GM18508 (cell line): ENCODE data around the gene FBN1.

Source experiments
- ATAC-seq: cut with Tn5 transposase; IDR thresholded peaks from one replicate; pipeline ENCODE4 v1.9.1; 2021; ENCODE audit warnings: moderate number of reproducible peaks; ENCODE audit not compliant: insufficient read depth, unreplicated experiment

The FBN1 gene

GRCh38 chr15:48558226-48558625, 87.3 kb downstream of the FBN1 start:
- ATAC-seq = no peak

- ATAC-seq = no peak
Measured at GRCh38 chr15:48557335-48557734, 88.2 kb downstream of the FBN1 start.

DNA sequence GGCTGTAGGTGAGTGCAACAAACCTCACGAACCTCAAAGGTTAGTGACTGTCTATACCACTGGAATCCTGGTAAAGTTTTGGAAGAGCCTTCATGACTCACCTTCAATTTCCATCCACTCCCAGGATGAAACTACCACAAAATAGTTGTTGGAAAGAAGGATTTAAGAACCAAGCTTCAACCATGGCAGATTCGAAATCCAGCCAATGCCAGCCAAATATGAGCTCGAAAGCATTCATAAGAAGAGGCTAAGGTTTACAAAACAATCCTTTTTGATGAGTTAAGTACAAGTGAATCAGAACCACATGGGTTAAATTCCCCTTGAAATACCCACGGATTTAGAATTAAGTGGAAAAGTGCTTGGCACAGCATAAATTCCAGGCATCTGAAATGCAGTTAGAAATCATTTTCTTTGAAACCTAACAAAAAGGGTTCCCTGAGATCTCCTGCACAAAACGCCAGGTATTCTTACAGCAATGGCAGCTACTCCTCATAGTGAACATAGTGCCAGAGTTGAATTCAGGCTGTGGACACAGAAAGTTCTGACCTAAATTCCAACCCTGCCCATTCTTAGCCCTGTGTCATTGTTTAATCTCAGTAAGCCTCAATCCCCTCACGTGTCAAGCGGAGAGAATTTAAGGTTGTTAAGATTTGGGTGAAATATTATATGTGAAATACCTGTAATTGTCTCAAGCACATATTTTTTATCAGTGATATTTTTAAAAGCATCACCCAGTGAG, 89.2 kb downstream of the FBN1 start:
- ATAC-seq = no peak

- no peak for ATAC-seq
Measured at GRCh38 chr15:48555241-48555881, 90.1 kb downstream of the FBN1 start.

DNA sequence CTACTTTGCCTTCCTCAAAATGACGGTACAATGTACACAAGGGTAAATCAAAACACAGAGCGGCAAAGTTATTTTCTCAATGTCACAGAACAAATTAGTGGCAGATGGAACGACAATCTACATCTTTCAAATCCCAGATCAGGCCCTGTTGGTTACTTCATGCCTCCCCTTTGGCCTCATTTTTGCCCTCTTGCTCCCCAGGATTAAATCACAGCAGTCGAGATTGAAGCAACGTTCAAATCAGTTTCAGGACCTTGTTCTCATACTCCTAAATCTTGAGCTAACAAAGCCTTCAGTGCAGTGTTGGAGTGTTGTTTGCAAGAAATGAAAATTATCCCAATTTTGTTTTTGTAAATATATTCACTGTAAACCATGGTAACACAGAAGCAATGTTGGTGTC, 91.4 kb downstream of the FBN1 start:
- ATAC-seq = no peak

DNA sequence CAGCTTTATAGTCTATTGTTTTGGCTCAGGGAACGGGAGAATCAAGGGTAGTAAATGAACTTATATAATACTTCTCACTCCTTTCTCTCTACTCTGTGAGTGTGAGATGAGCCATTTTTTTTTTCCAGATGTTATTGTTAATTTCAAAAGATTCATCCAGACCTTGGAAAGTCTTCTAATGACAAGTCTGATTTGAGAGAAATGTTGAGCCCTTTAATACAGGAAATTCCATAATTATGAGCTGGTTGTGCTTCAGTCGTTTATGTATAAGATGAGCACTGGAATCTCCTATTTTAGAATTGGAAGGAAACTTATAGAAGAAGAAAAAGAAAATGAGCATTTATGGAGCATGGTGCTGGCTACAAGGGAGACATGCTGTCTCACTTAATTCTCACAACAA, 92.0 kb downstream of the FBN1 start:
- no peak for ATAC-seq

- ATAC-seq = no peak
Measured at GRCh38 chr15:48550822-48551525, 94.5 kb downstream of the FBN1 start.

DNA sequence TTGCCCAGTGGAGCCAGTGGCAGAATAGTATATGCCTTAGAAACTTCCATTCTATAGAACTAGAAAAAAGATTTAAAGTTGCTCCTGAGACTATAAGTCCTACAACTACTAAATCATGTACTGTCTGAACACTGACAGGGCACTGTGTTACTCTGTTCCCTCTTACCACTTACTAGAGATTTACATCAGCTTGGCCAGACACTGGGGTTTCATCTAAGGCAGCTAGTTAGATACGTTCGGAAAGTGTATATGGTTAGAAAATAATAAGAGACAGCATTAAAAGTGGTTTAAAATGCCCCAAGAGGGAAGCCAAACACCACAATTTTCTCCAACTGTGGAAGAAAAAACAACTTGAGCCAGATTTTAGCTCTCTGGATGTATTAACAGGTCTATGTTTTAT, 97.1 kb downstream of the FBN1 start:
- ATAC-seq = no peak

- ATAC-seq = no peak
Measured at GRCh38 chr15:48547286-48547685, 98.2 kb downstream of the FBN1 start.

DNA sequence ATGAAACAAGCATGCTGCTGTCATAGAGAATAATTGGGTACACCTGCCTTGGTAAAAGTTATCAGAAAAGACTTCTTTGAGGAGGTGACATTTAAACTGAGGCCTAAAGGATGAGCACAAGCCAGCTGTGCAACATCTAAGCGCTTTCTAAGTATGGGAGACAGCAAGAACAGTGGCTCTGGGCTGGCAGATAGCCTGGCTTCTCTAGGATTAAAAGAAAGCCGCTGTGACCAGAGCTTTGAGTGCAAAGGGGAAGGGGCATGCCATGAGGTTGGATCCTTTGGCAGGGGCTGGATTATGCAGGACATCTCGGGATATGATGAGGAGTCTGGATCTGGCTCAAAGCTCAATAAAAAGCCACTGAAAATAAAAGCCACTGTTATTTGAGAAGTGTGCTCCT, 99.2 kb downstream of the FBN1 start:
- no peak for ATAC-seq

GRCh38 chr15:48544778-48545177, 100.7 kb downstream of the FBN1 start:
- no peak for ATAC-seq

GRCh38 chr15:48541341-48542278, 103.9 kb downstream of the FBN1 start:
- peak; percentile 71 for ATAC-seq

DNA sequence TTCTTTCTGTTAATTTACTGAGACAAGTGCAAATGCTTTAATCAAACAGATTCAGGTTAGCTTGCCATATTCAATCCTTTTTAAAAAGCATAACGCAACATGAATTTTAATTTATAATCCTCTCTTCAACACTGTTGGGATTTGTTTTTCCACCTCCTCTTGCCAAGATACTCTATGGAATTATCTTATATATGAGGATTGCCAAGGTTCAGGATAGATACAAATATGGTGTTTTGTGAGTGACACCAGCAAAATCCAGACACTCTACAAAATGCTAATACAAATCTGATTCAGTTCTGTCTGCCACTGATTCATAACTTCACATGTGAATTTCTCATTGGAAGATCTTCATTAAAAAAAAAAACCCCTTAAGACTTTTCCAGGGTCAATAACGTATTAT, 104.8 kb downstream of the FBN1 start:
- ATAC-seq = no peak

DNA sequence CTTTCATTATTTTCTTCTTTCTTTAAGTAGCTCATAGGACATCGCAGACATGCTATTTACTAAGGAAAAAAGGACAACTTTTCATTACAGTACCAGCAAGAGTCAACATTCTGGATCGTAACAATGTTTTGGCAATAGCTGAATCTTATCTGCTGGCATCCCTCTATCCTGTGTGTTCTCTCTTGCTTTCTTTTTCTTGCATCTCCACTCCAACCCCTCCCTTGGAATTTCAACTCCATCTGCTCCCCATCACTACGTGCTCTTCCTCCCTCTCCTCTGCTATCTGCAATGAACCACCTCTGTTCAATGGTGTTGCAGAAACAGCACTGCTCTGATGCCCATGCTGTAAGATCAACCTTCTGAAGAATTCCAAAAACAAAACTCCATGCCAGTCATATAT, 106.6 kb downstream of the FBN1 start:
- ATAC-seq = no peak

DNA sequence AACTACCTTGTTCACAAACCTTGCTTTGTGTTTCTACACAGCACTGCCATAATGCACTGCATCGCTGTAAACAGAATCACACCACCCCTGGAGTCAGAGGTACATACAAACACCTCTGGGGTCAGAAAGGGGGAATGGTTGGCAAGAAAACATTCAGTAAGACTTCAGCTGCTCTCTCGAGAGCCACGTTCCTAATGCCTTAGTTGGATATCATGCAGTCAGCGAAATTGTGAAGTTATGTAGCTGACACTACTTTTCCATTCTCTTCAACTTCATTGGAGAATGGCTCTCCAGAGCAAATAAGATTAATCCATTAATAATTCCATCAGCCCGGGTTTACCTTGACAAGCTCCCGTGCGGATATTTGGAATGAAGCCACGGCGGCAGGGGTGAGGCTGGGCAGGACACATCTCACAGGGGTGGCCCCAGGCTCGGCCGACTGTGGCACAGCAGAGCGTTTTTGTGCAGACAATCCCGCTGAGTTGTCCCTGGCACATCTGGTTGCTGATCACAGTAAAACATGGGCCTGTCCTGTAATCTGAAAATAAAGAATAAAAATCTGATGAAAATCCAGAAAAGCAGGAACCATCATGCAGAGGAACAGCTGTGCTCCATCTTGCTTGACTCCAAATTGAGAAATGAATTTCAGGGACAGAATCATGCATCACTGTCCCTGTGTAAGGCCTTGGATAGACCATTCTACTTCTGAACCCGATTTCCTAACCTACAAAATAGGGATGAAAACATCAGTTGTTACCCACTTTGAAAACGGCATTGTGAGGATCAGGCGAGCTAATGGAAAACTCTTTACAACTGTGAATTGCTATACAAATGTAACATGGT, 108.0 kb downstream of the FBN1 start:
- no peak for ATAC-seq

- ATAC-seq = no peak
Measured at GRCh38 chr15:48536681-48537091, 108.8 kb downstream of the FBN1 start.

DNA sequence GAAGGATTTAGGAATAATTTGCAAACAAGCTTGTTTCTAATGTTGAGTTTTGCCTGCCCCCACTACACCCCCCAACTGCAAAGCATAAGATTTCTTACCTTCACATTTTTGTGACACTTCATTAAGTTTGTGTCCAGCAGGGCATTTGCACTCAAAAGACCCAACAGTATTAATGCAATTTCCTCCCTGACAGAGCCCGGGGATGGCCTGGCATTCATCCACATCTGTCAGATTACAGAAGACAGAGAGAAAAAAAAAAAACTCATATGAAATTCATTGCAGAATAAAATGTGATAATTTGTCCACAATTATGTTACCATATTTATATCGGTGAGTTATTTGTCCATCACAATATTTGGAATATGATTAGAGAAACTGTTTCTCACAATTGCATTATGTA, 111.5 kb downstream of the FBN1 start:
- ATAC-seq = no peak

DNA sequence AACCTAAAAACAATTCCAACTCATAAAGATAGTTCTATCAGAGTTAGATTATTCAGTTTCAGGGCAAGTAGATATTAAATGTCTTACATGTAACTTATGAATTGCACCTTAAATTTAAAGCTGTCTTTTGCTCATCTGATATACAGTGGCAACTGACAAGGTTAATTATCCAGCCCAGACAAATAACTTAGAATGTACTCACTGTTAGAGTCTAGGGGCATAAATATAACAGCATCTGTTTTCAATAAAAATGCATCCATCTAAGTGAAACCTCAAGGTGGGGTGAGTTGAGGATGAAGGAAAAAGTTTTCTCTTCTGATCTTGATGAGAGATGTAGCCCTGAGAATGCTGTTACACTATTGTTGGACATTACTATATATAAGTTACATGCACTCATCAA, 112.6 kb downstream of the FBN1 start:
- no peak for ATAC-seq

- ATAC-seq = no peak
Measured at GRCh38 chr15:48530528-48530927, 115.0 kb downstream of the FBN1 start.

- ATAC-seq = no peak
Measured at GRCh38 chr15:48528921-48529320, 116.6 kb downstream of the FBN1 start.
